ENCODE results near the gene PDZD2. TPM values are rescaled to one million over a fixed set of nuclear protein-coding genes. Genes with fewer than 3 reads are reported as not detected.

The PDZD2 gene
- total RNA-seq, 1 donor, result 0.36 TPM

DNA sequence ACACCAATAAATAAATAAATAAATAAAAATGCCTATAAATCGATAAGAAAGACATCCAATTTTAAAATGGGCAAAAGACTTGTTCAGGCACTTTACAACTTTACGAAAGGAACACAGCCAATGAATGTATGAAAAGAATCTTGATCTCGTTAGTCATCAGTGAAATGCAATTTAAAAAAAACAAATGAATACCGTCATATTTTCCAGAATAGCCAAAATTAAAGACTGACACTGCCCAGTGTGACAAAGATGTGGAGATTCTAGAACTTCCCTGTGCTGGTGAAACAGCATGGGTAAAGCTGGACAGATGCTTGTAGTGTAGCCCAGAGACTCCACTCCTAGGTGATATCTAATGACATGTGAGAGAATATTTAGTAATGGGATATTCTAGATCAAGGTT lies 408.1 kb downstream of the PDZD2 start:
- Histone ChIP-seq H3K36me3 (ENCODE audit: insufficient read depth, low read length) (no peaks in the 10 kb centered on the region), H3K4me2 (ENCODE audit: insufficient read depth, low read length) (peak overlapping the region; percentile 33), H3K4me1 (ENCODE audit: insufficient read depth, low read length) (peaks cover 24% of the 10 kb centered on the region), H3K27ac (ENCODE audit: low read depth, low read length) (no peak overlapping the region), H3K9me3 (ENCODE audit: low read depth, low read length) (no peaks in the 10 kb centered on the region), H3K79me2 (ENCODE audit: insufficient read depth, low read length) (no peaks in the 10 kb centered on the region), H2AFZ (ENCODE audit: low read length) (no peak overlapping the region), H3K4me3 (ENCODE audit: insufficient read depth, low read length) (no peak overlapping the region), H3K27me3 (ENCODE audit: insufficient read depth, low read length) (peaks cover 28% of the 10 kb centered on the region), H4K20me1 (ENCODE audit: insufficient read depth, low read length) (no peaks in the 10 kb centered on the region)
- peak; percentile 85 for DNase-seq (ENCODE audit: insufficient read length, low spot score, missing footprints)
- TF ChIP-seq, protein P1, sequence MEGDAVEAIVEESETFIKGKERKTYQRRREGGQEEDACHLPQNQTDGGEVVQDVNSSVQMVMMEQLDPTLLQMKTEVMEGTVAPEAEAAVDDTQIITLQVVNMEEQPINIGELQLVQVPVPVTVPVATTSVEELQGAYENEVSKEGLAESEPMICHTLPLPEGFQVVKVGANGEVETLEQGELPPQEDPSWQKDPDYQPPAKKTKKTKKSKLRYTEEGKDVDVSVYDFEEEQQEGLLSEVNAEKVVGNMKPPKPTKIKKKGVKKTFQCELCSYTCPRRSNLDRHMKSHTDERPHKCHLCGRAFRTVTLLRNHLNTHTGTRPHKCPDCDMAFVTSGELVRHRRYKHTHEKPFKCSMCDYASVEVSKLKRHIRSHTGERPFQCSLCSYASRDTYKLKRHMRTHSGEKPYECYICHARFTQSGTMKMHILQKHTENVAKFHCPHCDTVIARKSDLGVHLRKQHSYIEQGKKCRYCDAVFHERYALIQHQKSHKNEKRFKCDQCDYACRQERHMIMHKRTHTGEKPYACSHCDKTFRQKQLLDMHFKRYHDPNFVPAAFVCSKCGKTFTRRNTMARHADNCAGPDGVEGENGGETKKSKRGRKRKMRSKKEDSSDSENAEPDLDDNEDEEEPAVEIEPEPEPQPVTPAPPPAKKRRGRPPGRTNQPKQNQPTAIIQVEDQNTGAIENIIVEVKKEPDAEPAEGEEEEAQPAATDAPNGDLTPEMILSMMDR (IDR thresholded peaks at IDR 0.05; ENCODE audit: extremely low read depth, low read depth, low read length), result no peak

DNA sequence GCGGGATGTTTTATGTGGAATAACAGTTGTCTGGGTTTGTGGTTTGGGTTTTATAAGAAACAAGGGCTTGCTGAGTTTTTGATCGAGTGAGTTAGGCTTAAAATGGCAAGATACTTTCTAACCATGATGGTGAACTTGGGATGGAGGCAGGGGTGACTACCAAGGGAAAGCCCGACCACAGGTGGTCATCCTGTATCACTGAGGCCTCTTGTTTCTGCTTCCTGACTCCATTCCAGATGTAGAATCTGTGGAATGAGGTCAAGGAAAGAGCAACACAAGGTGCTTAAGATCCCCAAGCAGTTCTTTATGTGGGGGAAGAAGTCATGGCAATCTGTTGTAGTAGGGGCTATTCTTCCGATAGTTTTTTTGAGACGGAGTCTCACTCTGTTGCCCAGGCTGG lies 412.9 kb downstream of the PDZD2 start:
- H4K20me1 ChIP-seq (ENCODE audit: insufficient read depth, low read length), result no peaks in the 10 kb centered on the region
- H2AFZ ChIP-seq (ENCODE audit: low read length), result no peak overlapping the region
- H3K36me3 ChIP-seq (ENCODE audit: insufficient read depth, low read length), result no peaks in the 10 kb centered on the region
- no peak for DNase-seq (ENCODE audit: insufficient read length, low spot score, missing footprints)
- no peaks in the 10 kb centered on the region for H3K79me2 ChIP-seq (ENCODE audit: insufficient read depth, low read length)
- TF ChIP-seq, protein P1 (IDR thresholded peaks at IDR 0.05; ENCODE audit: extremely low read depth, low read depth, low read length), result no peak
- no peak overlapping the region for H3K27ac ChIP-seq (ENCODE audit: low read depth, low read length)
- H3K9me3 ChIP-seq (ENCODE audit: low read depth, low read length), result no peaks in the 10 kb centered on the region
- peaks cover 36% of the 10 kb centered on the region for H3K27me3 ChIP-seq (ENCODE audit: insufficient read depth, low read length)
- H3K4me3 ChIP-seq (ENCODE audit: insufficient read depth, low read length), result no peak overlapping the region
- peaks cover 8% of the 10 kb centered on the region for H3K4me1 ChIP-seq (ENCODE audit: insufficient read depth, low read length)
- H3K4me2 ChIP-seq (ENCODE audit: insufficient read depth, low read length), result no peak overlapping the region

DNA sequence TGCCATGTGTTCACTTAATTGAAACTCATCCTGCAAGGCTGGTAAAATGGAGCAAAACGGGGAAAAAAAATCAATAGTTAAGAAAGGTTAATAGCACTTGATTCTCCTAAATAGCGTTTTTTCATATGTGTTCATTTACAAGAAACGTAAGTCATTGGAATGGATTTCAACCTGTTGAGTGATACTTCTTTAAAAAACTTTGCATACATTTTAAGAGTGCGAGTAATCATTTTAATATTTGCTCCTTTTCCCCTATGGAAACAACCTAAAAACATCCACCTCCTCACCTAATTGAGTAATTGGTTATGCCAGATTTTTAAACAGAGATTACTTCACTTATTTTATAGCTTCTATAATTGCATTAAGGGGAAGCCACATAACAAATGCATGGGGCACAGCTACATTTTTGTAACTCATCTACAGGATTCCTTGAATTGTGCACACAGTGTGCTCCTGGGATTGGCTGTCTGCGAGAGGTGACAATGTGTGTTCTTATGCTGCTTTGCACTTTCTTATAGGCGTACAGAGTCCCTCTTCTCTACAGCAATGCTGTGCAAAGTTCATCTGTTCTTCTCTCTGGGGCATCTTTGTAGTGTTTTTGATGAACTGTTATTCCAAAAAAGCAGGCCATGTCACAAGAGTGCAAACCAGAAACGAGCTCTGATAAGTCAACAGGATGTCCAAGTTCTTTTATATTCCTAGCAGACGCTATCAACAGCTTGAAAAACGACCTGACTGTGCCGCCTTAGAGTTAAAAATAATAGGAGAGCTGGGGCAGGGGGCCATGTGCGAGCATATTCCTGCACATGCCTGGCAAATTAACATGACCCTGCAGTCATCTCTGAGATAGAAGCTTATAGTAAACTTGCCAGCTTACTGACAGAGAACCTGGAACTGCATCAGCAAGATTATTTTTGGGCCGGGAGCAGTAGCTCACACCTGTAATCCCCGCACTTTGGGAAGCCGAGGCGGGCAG lies 417.2 kb downstream of the PDZD2 start:
- no peak overlapping the region for H3K4me3 ChIP-seq (ENCODE audit: insufficient read depth, low read length)
- no peak overlapping the region for H3K27ac ChIP-seq (ENCODE audit: low read depth, low read length)
- H4K20me1 ChIP-seq (ENCODE audit: insufficient read depth, low read length), result no peaks in the 10 kb centered on the region
- H3K4me1 ChIP-seq (ENCODE audit: insufficient read depth, low read length), result no peaks in the 10 kb centered on the region
- no peaks in the 10 kb centered on the region for H3K36me3 ChIP-seq (ENCODE audit: insufficient read depth, low read length)
- H3K9me3 ChIP-seq (ENCODE audit: low read depth, low read length), result no peaks in the 10 kb centered on the region
- peaks cover 30% of the 10 kb centered on the region for H3K27me3 ChIP-seq (ENCODE audit: insufficient read depth, low read length)
- no peak overlapping the region for H2AFZ ChIP-seq (ENCODE audit: low read length)
- TF ChIP-seq, protein P1 (IDR thresholded peaks at IDR 0.05; ENCODE audit: extremely low read depth, low read depth, low read length), result no peak
- no peak for DNase-seq (ENCODE audit: insufficient read length, low spot score, missing footprints)
- H3K4me2 ChIP-seq (ENCODE audit: insufficient read depth, low read length), result no peak overlapping the region
- H3K79me2 ChIP-seq (ENCODE audit: insufficient read depth, low read length), result no peaks in the 10 kb centered on the region
